ENCODE measurements around the gene KLF17. TPM values are rescaled to one million over a fixed set of nuclear protein-coding genes. Genes with fewer than 3 reads are reported as not detected.
"Not testable (repeated sequence)": the region's sequence is repeated elsewhere in the genome, so short reads cannot be mapped to it uniquely, and the experiment has no call there.

Gene KLF17
- total RNA-seq, 2 experiments from 2014 or later, result not detected

DNA sequence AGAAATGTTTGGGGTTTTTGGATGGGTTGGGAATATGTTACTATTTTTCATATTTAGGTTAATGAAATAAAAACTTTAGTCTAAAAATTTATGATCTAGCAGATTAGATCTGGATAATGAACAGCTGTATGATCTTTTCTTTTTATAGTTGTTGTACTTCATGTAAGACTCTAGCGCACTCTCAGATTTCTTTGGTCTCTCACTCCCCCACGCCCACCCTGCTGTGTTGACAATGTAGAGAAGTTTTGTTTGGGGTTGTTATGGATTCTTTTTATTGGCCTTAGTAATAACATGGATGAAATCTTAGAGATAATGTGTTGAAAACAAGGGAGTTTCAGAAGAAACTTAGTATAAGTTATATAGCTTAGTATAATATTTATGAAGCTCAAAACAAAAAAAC is 17.3 kb downstream of the KLF17 start:
- H3K36me3 Mint-ChIP-seq (ENCODE audit: low read depth), result no peaks in the 10 kb centered on the region
- H3K27me3 Mint-ChIP-seq, result peaks cover 2% of the 10 kb centered on the region
- POLR2A ChIA-PET, result no interaction called here
- ATAC-seq, result no peak
- H3K4me3 Mint-ChIP-seq, result no peak overlapping the region
- H3K27ac Mint-ChIP-seq, result no peak overlapping the region
- no peaks in the 10 kb centered on the region for H3K4me1 Mint-ChIP-seq
- no peaks in the 10 kb centered on the region for H3K9me3 Mint-ChIP-seq (ENCODE audit: low read depth)
- intact Hi-C loops (cut with DNase I, micrococcal nuclease), result no loop called here
- CTCF ChIA-PET, result interaction anchor here (0.7 kb wide), 1 partner anchor 939 kb away, joined by 3 read pairs; no protein-coding TSS in a partner anchor
- no peak for DNase-seq

DNA sequence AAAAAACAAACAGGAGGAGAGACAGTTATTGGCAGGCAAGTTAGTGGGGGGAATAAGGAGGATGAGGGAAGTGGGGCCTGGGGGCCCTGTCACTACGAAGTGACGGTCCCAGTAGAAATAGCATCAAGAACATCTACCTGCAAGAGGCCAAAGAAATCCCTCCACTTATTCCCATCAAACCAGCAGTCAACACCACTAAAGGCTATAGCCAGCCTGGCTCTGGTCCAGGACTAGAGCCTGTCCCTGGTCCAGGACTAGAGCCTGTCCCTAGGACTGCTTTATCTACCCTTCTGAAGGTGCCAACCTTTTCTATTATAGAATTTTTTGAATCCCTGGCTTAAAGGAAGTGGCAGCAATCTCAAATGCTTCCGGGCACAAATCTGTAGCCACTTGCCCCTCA is 19.6 kb downstream of the KLF17 start:
- no peak for DNase-seq
- POLR2A ChIA-PET, result no interaction called here
- Mint-ChIP-seq H3K9me3 (ENCODE audit: low read depth) (no peaks in the 10 kb centered on the region), H3K27me3 (peaks cover 2% of the 10 kb centered on the region), H3K4me3 (no peak overlapping the region), H3K4me1 (no peaks in the 10 kb centered on the region), H3K36me3 (ENCODE audit: low read depth) (no peaks in the 10 kb centered on the region), H3K27ac (no peak overlapping the region)
- intact Hi-C loops (cut with DNase I, micrococcal nuclease), result no loop called here
- CTCF ChIA-PET, result interaction anchor here (0.7 kb wide), 1 partner anchor 1336 kb away, joined by 3 read pairs; no protein-coding TSS in a partner anchor
- ATAC-seq, result no peak

DNA sequence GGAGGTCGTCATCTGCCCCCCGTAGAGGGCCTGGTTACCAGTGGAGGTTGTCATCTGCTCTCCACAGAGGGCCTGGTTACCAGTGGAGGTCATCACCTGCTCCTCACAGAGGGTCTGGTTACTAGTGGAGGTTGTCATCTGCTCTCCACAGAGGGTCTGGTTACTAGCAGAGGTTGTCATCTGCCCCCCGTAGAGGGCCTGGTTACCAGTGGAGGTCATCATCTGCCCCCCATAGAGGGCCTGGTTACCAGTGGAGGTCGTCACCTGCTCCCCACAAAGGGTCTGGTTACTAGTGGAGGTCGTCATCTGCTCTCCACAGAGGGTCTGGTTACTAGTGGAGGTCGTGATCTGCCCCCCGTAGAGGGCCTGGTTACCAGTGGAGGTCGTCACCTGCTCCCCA is 20.9 kb downstream of the KLF17 start:
- H3K4me1 Mint-ChIP-seq, result not testable (repeated sequence)

DNA sequence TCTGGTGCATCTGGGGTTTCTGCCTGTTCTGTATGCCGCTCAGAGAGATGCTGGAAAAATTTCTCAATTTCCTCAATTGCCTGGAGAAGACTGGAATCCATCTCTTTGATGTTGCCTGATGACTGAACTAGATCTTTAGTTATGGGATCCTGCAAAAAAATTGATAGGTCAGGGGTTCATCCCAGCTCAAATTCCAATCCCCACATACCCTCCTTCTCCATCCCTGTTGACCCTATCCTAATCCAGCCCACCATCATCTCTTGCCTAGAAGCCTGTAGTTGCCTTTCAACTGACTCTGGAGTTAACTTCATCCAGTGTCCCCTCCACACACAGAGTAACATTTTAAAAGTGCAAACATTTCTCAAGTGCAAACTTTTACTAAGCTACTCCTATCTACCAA is 22.9 kb downstream of the KLF17 start, which contains the start of gene KLF18:
Gene KLF18, minus strand, starts transcription at position 101 of the 400 bp plus-strand sequence. Its CDS starts 0 bp downstream, at position 101.
- H3K27ac Mint-ChIP-seq, result no peak within 1 kb of the TSS
- H3K27me3 Mint-ChIP-seq, result peaks cover 2% of the 10 kb centered on the region
- H3K4me3 Mint-ChIP-seq, result no peak within 1 kb of the TSS
- DNase-seq (no peak), ATAC-seq (no peak)
- no peaks in the 10 kb centered on the region for H3K4me1 Mint-ChIP-seq
- intact Hi-C loops (cut with DNase I, micrococcal nuclease), result no loop called here
- POLR2A ChIA-PET, result no interaction called here
- peaks cover 14% of the 10 kb centered on the region for H3K9me3 Mint-ChIP-seq (ENCODE audit: low read depth)
- H3K36me3 Mint-ChIP-seq (ENCODE audit: low read depth), result no peaks in the 10 kb centered on the region
- CTCF ChIA-PET, result interaction anchor here (0.6 kb wide), 1 partner anchor 468 kb away, joined by 3 read pairs; no protein-coding TSS in a partner anchor

More for the DNA sequence above, 20.9 kb downstream of the KLF17 start:
- H3K9me3 Mint-ChIP-seq (ENCODE audit: low read depth); H3K4me3 Mint-ChIP-seq; POLR2A ChIA-PET; intact Hi-C loops (cut with DNase I, micrococcal nuclease); ATAC-seq; H3K27ac Mint-ChIP-seq; H3K36me3 Mint-ChIP-seq (ENCODE audit: low read depth); H3K27me3 Mint-ChIP-seq; CTCF ChIA-PET; DNase-seq: not testable (repeated sequence)

DNA sequence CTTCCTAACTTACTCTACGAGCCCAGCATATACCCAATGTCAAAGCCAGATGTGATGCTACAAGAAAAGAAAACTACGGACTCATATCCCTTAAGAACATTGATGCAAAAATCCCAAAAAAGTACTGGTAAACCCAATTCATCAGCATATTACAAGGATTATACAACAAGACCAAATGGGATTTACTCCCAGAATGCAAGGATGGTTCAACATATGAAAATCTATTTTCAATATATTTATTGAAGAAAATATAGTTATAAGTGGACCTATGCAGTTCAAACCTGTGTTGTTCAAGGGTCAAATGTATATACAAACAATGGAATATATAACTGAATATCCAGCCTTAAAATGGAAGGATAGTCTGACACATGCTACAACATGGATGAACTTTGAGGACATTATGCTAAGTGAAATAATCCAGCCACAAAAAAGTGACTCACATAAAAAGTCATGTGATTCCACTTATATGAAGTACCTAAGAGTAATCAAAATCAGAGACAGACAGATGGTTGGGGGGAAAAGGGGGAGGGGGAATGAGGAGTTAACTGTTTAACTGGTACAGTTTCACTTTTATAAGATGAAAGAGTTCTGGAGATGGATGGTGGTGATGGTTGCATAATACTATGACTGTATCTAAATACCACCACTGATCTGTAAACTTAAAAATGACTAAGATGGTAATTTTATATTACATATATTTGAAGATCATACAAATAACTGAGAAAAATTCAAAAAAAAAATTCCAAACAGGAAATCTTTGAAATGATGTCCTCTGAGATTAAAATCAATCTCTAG is 26.5 kb downstream of the KLF17 start:
- ChIA-PET POLR2A (interaction anchor here (0.7 kb wide), 1 partner anchor 94 kb away, joined by 3 read pairs; no protein-coding TSS in a partner anchor), CTCF (interaction anchor here (1.0 to 1.2 kb wide), 2 partner anchors 24 to 72 kb away, joined by 4 read pairs; no protein-coding TSS in a partner anchor)
- H3K4me3 Mint-ChIP-seq, result no peak overlapping the region
- intact Hi-C loops (cut with DNase I, micrococcal nuclease), result no loop called here
- DNase-seq, result no peak
- no peaks in the 10 kb centered on the region for H3K4me1 Mint-ChIP-seq
- peaks cover 4% of the 10 kb centered on the region for H3K27me3 Mint-ChIP-seq
- no peaks in the 10 kb centered on the region for H3K36me3 Mint-ChIP-seq (ENCODE audit: low read depth)
- no peak overlapping the region for H3K27ac Mint-ChIP-seq
- no peak for ATAC-seq
- H3K9me3 Mint-ChIP-seq (ENCODE audit: low read depth), result peaks cover 14% of the 10 kb centered on the region

DNA sequence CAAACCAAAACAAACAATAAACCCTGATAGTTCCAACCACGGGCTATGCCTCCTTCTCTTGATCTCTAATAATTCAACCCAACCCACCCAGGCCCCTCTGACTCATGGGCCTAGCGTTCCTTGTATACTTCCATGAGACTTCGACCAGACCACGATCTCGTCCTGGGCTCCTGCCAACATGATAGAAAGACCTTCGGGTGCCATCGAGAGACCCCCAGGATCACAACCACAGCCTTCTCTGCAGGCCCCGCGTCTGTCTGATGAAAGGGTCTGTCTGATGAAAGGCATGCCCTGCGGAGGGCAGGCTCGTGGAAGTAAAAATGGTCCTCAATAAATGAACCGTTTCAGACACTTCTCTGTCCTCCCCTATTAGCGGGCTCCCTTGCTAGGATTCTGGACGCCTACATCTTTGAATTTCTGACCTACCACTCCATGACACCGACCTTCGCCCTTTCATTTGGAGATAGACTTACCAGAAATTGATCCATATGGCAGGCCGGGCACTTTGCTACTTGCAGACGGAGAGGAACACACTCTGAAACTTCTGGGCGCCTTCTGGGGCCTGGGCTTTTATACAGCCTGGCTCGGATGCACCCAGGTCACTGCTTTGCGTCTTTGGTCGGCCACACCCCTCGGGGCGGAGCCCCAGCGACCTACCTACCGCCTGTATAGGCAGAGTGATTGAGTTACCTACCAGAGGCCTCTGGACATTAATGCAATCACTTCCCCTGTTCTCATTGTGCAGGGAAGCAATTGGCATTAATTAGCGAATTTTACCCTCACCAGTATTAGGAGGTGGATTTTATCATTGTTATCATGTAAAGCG is 28.1 kb downstream of the KLF17 start:
- ATAC-seq, result no peak
- H3K36me3 Mint-ChIP-seq (ENCODE audit: low read depth), result no peaks in the 10 kb centered on the region
- H3K27me3 Mint-ChIP-seq, result peaks cover 6% of the 10 kb centered on the region
- intact Hi-C loops (cut with DNase I, micrococcal nuclease), result no loop called here
- peaks cover 8% of the 10 kb centered on the region for H3K4me1 Mint-ChIP-seq
- DNase-seq, result no peak
- H3K9me3 Mint-ChIP-seq (ENCODE audit: low read depth), result peaks cover 14% of the 10 kb centered on the region
- POLR2A ChIA-PET, result no interaction called here
- no peak overlapping the region for H3K4me3 Mint-ChIP-seq
- CTCF ChIA-PET, result no interaction called here
- no peak overlapping the region for H3K27ac Mint-ChIP-seq

DNA sequence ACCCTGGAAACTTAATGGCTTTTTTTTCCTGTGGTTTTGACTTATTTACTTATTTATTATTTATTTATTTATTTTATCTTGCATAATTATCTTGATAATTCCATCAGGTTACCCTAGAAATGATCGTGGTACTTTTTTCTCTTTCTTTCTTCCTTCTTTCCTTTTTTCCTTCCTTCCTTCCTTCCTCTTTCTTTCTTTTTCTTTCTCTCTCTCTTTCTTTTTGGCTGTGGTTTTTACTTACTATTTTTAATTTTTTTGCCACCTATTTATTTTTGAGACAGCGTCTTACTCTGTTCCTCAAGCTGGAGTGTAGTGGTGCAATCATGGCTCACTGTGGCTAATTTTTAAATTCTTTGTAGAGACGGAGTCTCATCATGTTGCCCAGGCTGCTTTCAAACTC is 29.0 kb downstream of the KLF17 start:
- H3K4me3 Mint-ChIP-seq, result no peak overlapping the region

DNA sequence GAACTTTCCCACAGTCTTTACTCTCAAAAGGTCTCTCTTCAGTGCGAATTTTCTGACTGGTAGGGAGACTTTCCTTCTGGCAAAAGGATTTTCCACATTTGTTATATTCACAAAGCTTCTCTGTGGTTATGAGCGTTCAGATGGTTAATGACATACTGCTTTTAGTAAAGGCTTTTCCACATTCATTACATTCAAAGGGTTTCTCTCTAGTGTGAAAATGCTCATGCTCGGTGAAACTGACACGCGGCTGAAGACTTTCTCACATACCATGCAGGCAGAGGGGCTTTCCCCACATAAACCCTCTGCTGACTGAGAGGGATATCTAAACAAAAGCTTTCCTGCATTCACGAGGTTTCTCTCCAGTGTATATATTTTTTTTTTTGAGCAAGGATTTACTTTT is 32.7 kb downstream of the KLF17 start:
- ChIA-PET POLR2A (no interaction called here), CTCF (interaction anchor here (0.6 to 1.3 kb wide), 2 partner anchors 19 to 448 kb away, joined by 3 to 5 read pairs; no protein-coding TSS in a partner anchor)
- Mint-ChIP-seq H3K4me1 (peaks cover 14% of the 10 kb centered on the region), H3K27ac (no peak overlapping the region), H3K9me3 (ENCODE audit: low read depth) (no peaks in the 10 kb centered on the region), H3K4me3 (no peak overlapping the region), H3K27me3 (peaks cover 10% of the 10 kb centered on the region), H3K36me3 (ENCODE audit: low read depth) (no peaks in the 10 kb centered on the region)
- intact Hi-C loops (cut with DNase I, micrococcal nuclease), result no loop called here
- ATAC-seq (peak; percentile 85), DNase-seq (peak; percentile 42)

More for the DNA sequence above, 29.0 kb downstream of the KLF17 start:
- Mint-ChIP-seq H3K27me3 (peaks cover 9% of the 10 kb centered on the region), H3K36me3 (ENCODE audit: low read depth) (no peaks in the 10 kb centered on the region), H3K4me1 (peaks cover 14% of the 10 kb centered on the region), H3K27ac (no peak overlapping the region), H3K9me3 (ENCODE audit: low read depth) (peaks cover 14% of the 10 kb centered on the region)
- CTCF ChIA-PET, result no interaction called here
- DNase-seq (no peak), ATAC-seq (no peak)
- intact Hi-C loops (cut with DNase I, micrococcal nuclease), result no loop called here
- POLR2A ChIA-PET, result no interaction called here

DNA sequence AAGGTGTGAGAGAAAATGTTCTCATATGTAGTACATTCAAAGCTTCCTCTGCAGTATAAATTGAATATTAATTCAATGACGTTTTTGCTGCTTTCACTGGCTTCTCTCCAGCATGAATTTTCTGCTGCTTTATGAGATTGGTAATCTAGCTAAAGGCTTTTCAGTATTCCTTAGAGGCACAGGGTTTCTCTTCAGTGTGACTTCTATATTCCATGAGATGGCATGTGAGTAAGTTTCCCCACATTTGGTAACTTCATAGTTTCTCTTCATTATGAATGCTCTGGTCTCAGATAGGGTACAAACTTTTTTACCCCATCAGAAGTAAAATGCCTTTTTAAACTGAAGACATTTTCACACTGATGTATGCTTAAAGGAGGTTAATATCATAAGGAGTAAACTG is 33.2 kb downstream of the KLF17 start:
- ATAC-seq (peak; percentile 63), DNase-seq (no peak)
- intact Hi-C loops (cut with DNase I, micrococcal nuclease), result no loop called here
- peaks cover 14% of the 10 kb centered on the region for H3K4me1 Mint-ChIP-seq
- ChIA-PET CTCF (interaction anchor here (1.3 kb wide), 1 partner anchor 18 kb away, joined by 5 read pairs; no protein-coding TSS in a partner anchor), POLR2A (no interaction called here)
- H3K36me3 Mint-ChIP-seq (ENCODE audit: low read depth), result no peaks in the 10 kb centered on the region
- H3K27me3 Mint-ChIP-seq, result peaks cover 10% of the 10 kb centered on the region
- H3K27ac Mint-ChIP-seq, result no peak overlapping the region
- no peak overlapping the region for H3K4me3 Mint-ChIP-seq
- H3K9me3 Mint-ChIP-seq (ENCODE audit: low read depth), result no peaks in the 10 kb centered on the region

DNA sequence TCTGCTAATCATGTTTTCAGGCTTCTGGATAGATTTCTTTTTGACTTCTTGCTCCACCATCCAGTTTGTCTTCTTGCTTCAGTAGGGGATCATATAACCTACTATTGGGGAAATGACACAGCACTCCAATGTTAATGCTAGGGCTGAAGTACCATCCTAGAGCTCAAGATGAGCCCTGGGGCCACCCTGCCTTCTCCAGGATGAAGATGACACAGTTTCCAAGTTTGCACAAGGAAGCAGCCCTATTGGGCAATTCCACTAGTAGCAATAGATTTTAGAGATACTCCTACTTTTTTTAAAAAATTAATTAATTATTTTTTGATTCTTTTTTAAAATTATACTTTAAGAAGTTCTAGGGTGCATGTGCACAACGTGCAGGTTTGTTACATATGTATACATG is 34.1 kb downstream of the KLF17 start:
- Mint-ChIP-seq H3K27ac (no peak overlapping the region), H3K4me3 (no peak overlapping the region), H3K9me3 (ENCODE audit: low read depth) (no peaks in the 10 kb centered on the region), H3K27me3 (peaks cover 10% of the 10 kb centered on the region), H3K36me3 (ENCODE audit: low read depth) (no peaks in the 10 kb centered on the region), H3K4me1 (peaks cover 14% of the 10 kb centered on the region)
- POLR2A ChIA-PET, result no interaction called here
- DNase-seq (no peak), ATAC-seq (no peak)
- CTCF ChIA-PET, result interaction anchor here (0.6 kb wide), 1 partner anchor 1295 kb away, joined by 4 read pairs; no protein-coding TSS in a partner anchor
- intact Hi-C loops (cut with DNase I, micrococcal nuclease), result no loop called here

DNA sequence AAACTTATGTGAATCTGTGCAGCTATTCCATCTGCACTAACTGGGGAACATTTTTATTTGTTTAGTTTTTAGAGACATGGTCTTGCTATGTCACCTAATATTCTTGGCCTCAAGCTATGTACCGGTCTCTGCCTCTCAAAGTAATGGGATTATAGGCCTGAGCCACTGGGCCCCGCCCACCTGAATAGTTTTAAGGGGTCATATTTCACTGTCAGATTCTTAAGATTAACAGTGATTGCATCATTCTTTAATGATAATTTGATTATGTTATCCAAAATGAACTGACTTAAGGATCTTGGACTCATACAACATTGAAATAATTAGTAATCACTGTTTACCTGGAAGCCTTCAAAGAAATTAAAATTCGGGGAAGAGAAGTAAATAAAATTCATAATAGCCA is 35.4 kb downstream of the KLF17 start:
- DNase-seq (no peak), ATAC-seq (no peak)
- CTCF ChIA-PET, result no interaction called here
- no peak overlapping the region for H3K27ac Mint-ChIP-seq
- POLR2A ChIA-PET, result no interaction called here
- intact Hi-C loops (cut with DNase I, micrococcal nuclease), result no loop called here
- peaks cover 14% of the 10 kb centered on the region for H3K4me1 Mint-ChIP-seq
- H3K27me3 Mint-ChIP-seq, result peaks cover 10% of the 10 kb centered on the region
- H3K4me3 Mint-ChIP-seq, result no peak overlapping the region
- no peaks in the 10 kb centered on the region for H3K36me3 Mint-ChIP-seq (ENCODE audit: low read depth)
- no peaks in the 10 kb centered on the region for H3K9me3 Mint-ChIP-seq (ENCODE audit: low read depth)

Data from activated CD4-positive, alpha-beta T cell treated with anti-CD3 and anti-CD28 coated beads for 36 hours (primary cell).